Hindlimb muscle (tissue), 1 donor: ENCODE results near the gene ESPNL. TPM values are rescaled to one million over a fixed set of nuclear protein-coding genes. Genes with fewer than 3 reads are reported as not detected.
"Not testable (repeated sequence)": the region's sequence is repeated elsewhere in the genome, so short reads cannot be mapped to it uniquely, and the experiment has no call there.

Experiments used
- DNase-seq: peaks from one replicate; pipeline ENCODE4 v3.0.0-alpha.2; 2013
- polyA plus RNA-seq: library from polyadenylated mRNA; unstranded; fragments of 120-200 nt; gene quantifications from one replicate; pipeline ENCODE4 v1.2.1, GENCODE V29; 2013; ENCODE audit not compliant: insufficient read length

Gene ESPNL, protein sequence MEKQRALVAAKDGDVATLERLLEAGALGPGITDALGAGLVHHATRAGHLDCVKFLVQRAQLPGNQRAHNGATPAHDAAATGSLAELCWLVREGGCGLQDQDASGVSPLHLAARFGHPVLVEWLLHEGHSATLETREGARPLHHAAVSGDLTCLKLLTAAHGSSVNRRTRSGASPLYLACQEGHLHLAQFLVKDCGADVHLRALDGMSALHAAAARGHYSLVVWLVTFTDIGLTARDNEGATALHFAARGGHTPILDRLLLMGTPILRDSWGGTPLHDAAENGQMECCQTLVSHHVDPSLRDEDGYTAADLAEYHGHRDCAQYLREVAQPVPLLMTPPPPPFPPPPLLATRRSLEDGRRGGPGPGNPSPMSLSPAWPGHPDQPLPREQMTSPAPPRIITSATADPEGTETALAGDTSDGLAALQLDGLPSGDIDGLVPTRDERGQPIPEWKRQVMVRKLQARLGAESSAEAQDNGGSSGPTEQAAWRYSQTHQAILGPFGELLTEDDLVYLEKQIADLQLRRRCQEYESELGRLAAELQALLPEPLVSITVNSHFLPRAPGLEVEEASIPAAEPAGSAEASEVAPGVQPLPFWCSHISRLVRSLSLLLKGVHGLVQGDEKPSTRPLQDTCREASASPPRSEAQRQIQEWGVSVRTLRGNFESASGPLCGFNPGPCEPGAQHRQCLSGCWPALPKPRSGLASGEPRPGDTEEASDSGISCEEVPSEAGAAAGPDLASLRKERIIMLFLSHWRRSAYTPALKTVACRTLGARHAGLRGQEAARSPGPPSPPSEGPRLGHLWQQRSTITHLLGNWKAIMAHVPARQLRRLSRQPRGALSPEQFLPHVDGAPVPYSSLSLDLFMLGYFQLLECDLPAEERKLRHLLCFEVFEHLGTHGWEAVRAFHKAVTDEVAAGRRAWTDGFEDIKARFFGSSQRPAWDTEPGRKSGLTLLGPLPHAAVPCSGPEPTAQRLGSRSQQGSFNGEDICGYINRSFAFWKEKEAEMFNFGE
- 1.2 TPM for polyA plus RNA-seq

DNA sequence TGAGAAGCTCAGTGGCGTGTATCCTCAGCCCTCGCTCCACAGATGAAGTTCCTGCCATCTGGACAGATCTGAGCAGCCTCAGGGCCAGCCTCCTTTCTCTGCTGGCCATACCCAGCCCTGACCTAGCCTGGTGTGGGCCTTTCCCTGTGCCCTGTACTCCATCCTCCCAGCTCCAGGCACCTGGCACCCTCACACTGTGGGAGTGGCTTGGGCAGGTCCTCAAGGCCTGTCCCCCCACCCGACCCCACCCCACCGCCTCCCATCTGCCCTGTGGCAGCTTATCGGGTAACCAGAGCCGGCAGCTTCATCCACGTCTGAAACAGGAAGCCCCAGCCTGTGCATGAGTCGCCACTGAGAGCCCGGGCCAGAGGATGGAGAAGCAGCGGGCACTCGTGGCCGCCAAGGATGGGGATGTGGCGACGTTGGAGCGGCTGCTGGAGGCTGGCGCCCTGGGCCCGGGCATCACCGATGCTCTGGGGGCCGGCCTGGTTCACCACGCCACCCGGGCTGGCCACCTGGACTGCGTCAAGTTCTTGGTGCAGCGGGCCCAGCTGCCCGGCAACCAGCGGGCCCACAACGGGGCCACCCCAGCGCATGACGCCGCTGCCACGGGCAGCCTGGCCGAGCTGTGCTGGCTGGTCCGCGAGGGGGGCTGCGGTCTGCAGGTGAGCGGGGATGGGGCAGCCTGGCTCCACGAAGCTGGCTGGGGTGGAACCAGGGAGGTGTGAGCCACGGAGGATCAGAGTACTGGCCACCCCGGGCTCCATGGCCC, at the start of gene ESPNL:
Gene ESPNL, plus strand, starts transcription at position 292 of the 772 bp plus-strand sequence. Its CDS starts 80 bp downstream, at position 372.
- no peak for DNase-seq

DNA sequence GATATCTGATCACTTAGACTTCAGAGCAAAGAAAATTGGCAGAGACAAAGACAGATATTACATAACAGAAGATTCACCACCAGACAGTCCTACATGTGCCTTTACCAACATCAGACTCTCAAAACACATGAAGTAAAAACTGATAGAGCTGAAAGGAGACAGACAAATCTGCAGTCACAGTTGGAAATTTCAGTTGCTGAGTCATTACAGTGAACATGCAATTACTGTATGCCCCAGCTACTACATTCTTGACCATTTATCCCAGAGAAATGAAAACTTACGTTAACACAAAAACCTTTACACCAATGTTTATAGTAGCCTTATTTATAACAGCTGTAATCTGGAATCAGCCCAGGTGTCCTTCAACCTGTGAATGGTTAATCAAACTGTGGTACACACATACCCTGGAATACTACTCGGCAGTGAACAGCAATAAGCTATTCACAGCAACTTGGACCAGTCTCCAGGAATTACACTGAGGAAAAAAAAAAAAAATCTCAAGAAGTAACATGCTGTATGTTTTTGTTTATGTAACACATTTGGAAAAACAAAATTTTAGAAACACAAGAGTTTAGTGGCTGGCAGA, 46.9 kb upstream of the ESPNL start:
- DNase-seq, result no peak

DNA sequence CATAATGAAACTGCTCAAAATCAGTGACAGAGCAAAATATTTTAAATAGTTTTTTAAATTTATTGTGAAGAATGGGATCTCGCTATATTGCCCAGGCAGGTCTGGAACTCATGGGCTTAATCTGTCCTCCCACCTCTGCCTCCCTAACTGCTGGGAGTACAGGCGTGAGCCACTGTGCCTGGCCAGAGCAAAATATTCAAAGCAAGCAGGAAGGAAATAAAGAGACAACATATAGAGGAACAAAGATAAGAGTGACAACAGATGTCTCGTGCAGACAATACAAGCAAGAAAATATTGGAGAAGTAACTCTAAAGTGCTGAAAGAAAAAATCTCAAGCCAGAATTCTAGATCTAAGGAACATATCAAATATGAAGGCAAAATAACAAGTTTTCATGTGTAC, 44.3 kb upstream of the ESPNL start:
- DNase-seq, result no peak

DNA sequence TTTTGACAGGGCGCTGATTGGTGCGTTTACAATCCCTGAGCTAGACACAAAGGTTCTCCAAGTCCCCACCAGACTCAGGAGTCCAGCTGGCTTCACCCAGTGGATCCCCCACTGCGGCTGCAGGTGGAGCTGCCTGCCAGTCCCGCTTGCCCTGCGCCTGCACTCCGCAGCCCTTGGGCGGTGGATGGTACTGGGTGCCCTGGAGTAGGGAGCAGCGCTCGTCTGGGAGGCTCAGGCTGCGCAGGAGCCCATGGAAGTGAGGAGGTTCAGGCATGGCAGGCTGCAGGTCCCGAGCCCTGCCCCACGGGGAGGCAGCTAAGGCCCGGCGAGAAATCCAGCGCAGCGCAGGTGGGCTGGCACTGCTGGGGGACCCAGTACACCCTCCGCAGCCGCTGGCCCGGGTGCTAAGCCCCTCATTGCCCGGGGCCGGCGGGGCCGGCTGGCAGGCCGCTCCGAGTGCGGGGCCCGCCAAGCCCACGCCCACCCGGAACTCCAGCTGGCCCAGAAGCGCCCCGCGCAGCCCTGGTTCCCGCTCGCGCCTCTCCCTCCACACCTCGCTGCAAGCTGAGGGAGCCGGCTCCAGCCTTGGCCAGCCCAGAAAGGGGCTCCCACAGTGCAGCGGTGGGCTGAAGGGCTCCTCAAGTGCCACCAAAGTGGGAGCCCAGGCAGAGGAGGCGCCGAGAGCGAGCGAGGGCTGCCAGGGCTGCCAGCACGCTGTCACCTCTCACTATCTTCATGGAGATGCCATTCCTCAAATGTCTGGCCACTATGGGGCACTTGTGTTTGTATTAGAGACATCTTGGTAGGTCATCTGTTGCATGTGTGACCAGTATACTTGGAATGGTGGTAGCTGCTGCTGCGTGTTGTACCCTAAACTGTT, 42.2 kb upstream of the ESPNL start:
- not testable (repeated sequence) for DNase-seq

DNA sequence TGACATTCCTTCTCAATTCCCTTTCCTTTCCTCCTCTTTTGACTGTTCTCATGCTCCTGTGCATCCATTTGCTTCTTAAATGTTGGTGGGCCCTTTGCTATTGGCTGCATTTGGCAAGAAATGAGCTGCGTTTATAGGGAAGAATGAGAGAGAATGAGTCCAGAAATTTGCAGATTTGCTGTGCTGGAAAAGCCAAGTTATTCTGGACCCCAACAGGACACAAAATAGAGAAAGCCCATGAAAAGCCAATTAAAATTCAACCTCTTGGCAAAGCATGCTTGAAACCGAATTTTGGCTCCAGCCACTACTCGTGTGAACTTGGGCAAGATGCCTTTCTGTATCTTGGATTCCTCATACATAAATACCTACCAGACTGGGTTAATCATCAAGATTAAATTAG, 40.6 kb upstream of the ESPNL start:
- DNase-seq, result no peak

DNA sequence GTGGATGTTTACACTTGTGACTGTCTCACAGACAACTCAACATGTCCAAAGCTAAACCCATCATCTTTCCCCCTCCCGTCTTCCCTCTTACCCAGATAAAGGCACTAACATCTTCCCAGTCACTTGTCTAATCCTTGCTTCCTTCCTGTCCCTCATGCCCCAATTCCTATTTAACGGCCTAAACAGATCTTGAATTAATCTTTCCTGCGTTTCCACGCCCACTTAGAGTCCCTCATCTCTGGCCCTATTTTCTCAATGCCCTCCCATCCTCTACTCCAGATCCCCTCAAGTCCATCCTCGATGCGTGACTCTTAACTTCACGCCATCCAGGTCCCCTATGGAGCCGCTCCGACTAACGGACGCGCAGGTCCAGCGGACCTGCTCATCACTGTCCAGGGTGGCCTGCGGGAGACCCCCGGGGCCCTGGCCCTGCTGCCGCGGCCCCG, 40.0 kb upstream of the ESPNL start:
- no peak for DNase-seq

DNA sequence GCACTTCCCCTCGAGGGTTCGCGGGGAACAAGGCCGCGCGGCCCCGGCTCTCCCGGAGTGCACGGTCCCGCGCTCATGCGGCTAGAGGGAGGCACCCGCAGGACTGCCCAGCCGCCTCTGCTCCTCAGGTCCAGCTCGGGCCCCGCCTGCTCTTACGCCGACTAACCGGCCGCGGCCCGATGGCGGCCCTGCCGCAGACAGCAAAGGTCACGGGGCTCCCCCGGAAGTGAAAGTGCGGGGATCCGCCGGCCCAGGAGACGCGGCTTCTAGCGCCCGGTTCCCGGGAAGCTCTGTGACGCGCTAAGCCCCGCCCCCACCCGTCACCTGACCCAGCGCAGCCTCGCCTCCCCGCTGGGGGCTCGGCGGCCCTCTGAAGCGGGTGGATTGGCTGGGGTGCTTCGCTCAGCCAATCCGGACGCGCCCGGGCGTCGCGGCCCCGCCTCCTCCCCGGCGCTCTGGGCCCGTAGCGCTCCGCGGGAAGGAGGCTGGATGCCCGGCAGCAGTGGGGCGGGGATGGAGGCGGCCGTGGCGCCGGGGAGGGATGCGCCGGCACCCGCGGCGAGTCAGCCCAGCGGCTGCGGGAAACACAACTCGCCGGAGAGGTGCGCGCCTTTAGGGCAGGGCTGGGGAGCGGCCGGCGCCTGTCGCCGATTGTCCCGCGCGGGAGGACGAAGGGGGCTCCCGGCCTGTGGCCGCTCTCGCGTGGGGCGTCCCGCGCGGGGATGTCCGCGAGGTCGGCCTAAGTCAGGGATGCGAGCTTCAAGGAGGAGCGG, 39.4 kb upstream of the ESPNL start, which contains the start of gene SCLY:
Gene SCLY, plus strand, starts transcription at position 460 of the 773 bp plus-strand sequence. Its CDS starts 54 bp downstream, at position 514.
- DNase-seq, result peak; percentile 99

DNA sequence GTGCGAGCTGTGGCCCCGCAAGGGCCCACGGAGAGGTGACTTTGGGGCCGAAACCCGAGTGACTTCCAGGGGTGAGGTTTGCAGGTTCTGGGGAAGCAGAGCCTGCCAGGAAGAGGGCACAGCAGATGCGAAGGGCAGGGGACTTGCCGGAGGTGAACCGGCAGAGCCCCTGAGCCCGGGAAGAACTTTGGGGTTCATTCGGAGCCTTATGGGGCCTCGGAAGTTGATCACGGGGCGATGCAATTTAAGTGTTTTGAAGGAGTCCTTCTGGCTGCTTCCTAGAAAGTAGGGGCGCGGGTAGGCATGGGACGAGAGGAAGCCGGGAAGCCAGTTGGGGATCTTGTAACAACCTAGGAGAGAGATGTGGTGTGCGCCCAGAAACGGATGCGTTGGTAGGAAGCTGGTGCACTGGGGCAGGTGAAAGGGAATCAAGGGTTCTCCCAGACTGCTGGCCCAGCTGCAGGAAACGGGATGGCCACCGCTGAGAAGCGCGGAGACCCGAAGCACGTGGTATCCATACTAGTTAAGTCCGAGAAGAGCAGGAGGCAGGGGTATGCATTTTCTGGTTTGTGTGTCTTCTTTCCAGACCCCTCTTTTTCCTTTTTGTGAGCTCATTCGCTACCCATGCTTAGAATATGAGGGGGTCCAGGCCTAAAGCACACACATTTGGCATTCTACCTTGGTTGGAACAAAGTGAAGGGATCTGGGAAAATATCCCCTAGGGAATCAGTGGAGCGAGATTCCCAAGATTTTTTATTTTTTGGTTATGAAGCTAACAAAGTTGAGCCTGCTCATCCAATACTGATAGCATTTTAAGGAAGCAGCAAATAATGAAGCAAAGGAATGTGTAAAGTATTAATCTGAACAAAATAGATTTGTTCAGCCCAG, 38.6 kb upstream of the ESPNL start:
- peak; percentile 20 for DNase-seq

DNA sequence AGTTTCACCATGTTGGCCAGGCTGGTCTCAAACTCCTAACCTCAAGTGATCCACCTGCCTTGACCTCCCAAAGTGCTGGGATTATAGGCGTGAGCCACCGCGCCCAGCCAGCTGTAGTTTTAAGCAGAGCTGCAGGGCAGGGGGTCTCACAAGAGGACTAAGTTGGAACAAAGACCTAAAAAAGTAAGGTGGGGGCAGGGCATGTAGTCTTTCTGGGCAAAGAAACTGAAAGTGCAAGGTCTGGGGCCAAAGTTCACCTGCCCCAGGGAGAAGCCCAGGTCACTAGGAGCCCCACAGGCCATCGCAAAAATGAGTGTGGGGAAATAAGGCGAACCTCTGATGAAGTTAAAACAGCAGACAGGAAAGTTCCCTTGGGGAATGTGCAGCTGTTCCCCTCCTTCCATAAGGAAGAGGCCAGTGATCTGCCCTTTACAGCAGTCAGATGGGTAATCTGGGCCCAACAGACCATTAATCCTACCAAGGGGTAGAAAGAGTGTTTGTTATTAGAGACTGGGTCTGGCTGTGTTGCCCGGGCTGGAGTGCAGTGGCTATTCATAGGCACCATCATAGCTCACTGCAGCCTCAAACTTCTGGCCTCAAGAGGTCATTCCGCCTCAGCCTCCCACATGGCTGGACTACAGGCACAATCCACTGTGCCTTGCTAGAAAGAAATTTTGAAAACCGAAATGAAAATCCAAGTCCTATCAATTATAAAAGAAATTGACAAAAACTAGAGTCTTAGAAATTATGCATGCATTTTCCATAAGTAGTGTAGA, 36.5 kb upstream of the ESPNL start:
- no peak for DNase-seq

DNA sequence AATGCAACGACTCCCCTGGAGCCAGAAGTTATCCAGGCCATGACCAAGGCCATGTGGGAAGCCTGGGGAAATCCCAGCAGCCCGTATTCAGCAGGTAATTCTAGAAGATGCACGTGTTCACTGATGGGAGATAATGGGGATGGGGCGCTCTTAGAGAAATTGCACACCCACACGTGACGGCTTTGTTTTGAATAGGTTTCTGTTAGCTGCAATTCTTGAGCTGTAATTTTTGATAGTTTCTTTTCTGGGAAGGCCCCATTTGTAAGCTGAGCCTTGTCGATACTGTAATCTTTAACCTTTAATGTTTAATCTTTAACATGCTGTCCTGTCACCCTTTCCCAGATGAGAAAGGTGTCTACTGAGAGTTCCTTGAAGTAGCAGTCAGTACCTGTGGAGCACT, 35.8 kb upstream of the ESPNL start:
- DNase-seq, result no peak

DNA sequence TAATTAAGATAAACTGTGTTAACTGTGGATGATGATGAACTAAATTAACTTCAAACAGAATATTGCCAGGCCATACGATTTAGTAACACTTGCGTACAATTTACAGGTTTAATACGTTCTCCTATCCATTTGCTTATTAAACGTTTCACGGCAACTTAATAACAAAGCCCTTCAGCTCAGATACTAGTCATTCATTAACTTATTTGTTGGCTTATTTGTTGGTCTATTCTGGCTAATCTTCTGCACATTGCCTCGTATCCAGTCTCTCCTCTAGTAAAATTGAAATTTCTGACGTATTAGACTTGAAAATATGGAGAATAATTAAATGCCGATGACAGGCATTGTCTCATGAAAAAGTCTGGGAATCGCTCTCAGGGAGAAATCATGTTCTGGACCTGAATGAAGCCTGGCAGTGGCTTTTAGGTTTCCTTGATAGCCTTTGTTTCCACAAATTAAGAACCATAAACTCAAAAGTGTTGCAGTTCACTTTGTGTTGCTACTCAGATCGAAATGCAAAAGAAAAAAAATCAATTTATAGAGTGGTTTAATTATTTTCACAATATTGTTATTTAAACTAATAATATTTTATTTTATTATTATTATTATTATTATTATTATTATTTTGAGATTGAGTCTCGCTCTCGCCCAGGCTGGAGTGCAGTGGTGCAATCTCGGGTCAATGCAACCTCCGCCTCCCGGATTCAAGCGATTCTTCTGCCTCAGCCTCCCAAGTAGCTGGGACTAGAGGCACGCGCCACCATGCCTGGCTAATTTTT, 34.9 kb upstream of the ESPNL start:
- DNase-seq, result no peak

DNA sequence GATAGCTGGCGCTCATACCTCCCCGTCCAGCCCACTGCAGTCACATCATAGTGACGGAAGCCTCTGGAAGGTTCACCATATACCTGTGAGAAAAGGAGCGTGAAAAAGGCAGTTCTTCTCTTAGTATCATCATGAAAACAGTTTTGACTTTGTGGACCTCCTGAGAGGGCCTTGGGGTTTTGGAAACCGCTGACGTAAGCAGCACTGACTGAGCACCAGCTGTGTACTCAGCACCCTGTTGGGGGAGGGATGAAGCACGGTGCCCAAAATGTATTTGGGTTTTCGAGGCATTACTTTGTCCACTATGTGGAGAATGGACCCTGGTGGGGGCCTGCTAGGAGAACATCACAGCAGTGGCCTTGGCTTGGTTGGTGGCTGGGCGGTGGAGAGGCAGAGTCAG, 33.9 kb upstream of the ESPNL start:
- no peak for DNase-seq

DNA sequence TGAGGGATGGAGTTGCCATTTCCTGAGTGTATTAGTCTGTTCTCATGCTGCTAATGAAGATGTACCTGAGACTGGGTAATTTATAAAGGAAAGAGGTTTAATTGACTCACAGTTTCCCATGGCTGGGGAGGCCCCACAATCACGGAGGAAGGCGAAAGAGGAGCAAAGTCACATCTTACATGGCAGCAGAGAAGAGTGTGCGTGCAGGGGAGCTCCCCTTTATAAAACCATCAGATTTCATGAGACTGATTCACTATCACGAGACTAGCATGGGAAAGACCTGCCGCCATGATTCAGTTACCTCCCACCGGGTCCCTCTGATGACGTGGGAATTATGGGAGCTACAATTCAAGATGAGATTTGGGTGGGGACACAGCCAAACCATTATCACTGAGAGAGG, 33.4 kb upstream of the ESPNL start:
- not testable (repeated sequence) for DNase-seq

DNA sequence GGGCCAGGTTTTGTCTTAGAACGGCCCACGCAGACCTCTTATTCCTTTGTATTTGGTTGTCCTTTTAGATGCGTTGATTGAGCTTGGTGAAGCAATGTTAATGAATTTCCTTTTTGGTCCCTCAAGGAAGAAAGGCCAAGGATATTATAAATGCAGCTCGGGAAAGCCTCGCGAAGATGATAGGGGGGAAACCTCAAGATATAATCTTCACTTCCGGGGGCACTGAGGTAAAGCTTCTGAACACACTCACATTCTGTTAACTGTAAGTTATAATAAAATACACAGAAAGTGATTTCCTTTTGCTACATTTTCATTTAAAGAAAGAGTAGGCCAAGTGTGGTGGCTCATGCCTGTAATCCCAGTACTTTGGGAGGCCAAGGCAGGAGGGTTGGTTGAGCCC, 32.2 kb upstream of the ESPNL start:
- DNase-seq, result no peak

DNA sequence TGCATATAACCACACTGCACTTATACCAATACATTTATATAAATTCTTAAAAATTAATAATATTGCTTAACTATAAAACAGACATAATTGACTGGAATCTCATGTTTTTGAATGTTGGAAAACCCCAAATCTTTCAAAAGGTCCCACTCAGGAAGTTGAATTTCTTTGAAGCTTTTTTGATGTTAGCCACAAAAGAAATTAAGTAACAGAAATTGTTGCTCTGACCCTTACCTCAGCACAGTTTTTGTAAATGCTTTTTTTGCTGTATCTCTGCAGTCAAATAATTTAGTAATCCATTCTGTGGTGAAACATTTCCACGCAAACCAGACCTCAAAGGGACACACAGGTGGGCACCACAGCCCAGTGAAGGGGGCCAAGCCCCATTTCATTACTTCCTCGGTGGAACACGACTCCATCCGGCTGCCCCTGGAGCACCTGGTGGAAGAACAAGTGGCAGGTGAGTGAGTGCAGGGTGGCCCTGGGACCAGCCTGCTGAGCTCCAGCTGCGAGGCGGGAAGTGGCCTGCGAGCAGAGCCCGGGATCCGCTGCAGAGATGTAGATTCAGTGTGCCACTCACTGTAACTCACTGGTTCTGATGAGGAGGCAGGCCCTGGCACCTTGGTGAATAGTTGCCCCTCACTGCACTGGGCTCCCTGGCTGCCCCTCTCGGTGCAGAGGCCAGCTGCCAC, 31.0 kb upstream of the ESPNL start:
- DNase-seq, result no peak

DNA sequence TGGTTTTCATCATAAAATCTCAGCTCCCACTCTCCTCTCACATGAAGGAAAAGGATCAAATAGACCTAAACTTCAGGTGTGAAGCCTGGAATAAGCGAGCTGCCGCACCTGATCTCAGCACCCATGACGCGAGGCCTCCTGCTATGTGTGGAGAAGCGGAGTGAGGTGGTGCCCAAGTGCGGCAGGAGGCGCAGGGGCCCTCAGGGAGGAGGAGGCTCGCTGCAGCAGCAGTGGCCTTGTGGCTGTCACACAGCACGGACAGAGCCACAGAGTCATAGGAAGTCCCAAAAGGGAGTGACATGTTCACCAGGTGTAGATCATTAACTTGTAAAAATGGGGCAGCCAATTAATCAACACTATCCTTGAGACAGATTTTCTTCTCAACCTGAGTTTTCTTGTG, 30.3 kb upstream of the ESPNL start:
- DNase-seq, result no peak

DNA sequence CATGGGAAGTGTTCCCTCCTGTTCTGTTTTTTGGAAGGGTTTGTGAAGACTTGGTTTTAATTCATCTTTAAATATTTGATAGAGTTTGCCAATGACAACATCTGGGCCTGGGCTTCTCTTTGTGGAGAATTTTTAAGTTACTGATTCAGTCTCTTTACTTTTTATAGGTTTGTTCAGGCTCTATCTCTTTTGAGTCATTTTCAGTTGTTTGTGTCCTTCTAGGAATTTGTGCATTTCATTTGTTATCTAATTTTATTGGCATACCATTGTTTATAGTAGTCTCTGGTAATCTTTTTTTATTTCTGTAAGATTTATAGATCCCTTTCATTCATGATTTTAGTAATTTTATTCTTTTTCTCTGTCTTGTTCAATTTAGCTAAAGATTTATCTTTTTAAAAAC, 24.7 kb upstream of the ESPNL start:
- DNase-seq, result no peak
